Measurements from ENCODE around the gene DDX5. TPM values are rescaled to one million over a fixed set of nuclear protein-coding genes. Genes with fewer than 3 reads are reported as not detected.
A peak's percentile ranks its signal among the peaks of the same experiment; 100 is the strongest.
"Not testable (repeated sequence)": the region's sequence is repeated elsewhere in the genome, so short reads cannot be mapped to it uniquely, and the experiment has no call there.

Gene DDX5
- total RNA-seq, 4 donors from 2014 or later = 895 to 1,792 (median 1,570) TPM

DNA sequence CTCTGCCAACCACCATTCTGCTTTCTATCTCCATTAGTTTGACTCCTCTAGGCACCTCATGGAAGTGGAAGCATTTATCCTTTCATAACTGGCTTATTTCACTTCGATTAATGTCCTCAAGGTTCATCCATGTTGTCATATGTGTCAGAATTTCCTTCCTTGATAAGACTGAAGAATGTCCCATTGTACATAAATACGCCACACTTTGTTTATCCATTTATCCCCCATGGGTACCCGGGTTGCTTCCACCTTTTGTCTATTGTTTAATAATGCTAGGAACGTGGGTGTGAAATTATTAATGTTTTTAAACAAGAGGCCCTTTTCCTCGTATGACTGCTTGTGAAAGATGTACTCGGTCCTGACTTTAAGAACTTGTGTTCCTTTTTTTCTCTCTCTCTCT is 44.3 kb downstream of the DDX5 start:
- Histone ChIP-seq H3K9me3 (no peaks in the 10 kb centered on the region), H3K27me3 (no peaks in the 10 kb centered on the region), H3K4me3 (replicated peaks in 1 of 3) (no peak overlapping the region), H3K36me3 (no peaks in the 10 kb centered on the region), H3K4me1 (peaks cover 0 to 6% of the 10 kb centered on the region in 2 donors), H3K27ac (no peak overlapping the region)
- intact Hi-C loops (cut with DNase I) = no loop called here
- TF ChIP-seq POLR2A (IDR thresholded peaks at IDR 0.05) = no peak
- TF ChIP-seq, protein P1, sequence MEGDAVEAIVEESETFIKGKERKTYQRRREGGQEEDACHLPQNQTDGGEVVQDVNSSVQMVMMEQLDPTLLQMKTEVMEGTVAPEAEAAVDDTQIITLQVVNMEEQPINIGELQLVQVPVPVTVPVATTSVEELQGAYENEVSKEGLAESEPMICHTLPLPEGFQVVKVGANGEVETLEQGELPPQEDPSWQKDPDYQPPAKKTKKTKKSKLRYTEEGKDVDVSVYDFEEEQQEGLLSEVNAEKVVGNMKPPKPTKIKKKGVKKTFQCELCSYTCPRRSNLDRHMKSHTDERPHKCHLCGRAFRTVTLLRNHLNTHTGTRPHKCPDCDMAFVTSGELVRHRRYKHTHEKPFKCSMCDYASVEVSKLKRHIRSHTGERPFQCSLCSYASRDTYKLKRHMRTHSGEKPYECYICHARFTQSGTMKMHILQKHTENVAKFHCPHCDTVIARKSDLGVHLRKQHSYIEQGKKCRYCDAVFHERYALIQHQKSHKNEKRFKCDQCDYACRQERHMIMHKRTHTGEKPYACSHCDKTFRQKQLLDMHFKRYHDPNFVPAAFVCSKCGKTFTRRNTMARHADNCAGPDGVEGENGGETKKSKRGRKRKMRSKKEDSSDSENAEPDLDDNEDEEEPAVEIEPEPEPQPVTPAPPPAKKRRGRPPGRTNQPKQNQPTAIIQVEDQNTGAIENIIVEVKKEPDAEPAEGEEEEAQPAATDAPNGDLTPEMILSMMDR (IDR thresholded peaks at IDR 0.05) = no peak
- 77 to 83% methylated on average over 6 of the region's 6 CpGs for WGBS, 2 donors
- no peak for DNase-seq

GRCh38 chr17:64460955-64461354 is 45.1 kb downstream of the DDX5 start:
- DNase-seq = no peak
- no peaks in the 10 kb centered on the region for H3K9me3 ChIP-seq
- 73 to 74% methylated on average over 8 of the region's 8 CpGs for WGBS, 2 donors
- intact Hi-C loops (cut with DNase I) = no loop called here
- no peak for TF ChIP-seq POLR2A (IDR thresholded peaks at IDR 0.05)
- TF ChIP-seq, protein P1 (IDR thresholded peaks at IDR 0.05) = no peak
- H3K27me3 ChIP-seq = no peaks in the 10 kb centered on the region
- no peak overlapping the region for H3K4me3 ChIP-seq (replicated peaks in 1 of 3)
- peaks cover 0 to 7% of the 10 kb centered on the region in 2 donors for H3K4me1 ChIP-seq
- no peaks in the 10 kb centered on the region for H3K36me3 ChIP-seq
- no peak overlapping the region for H3K27ac ChIP-seq

GRCh38 chr17:64459818-64460217 is 46.3 kb downstream of the DDX5 start:
- H3K4me1 ChIP-seq; H3K27ac ChIP-seq; intact Hi-C loops (cut with DNase I); DNase-seq; H3K36me3 ChIP-seq; H3K27me3 ChIP-seq; H3K4me3 ChIP-seq (replicated peaks in 1 of 3); H3K9me3 ChIP-seq: not testable (repeated sequence)
- WGBS, 2 donors = 97 to 98% methylated on average over 7 of the region's 7 CpGs

GRCh38 chr17:64459284-64459747 is 46.8 kb downstream of the DDX5 start:
- DNase-seq = no peak
- WGBS, 2 donors = 90 to 96% methylated on average over 6 of the region's 6 CpGs
- Histone ChIP-seq H3K36me3 (no peaks in the 10 kb centered on the region), H3K4me3 (replicated peaks in 1 of 3) (no peak overlapping the region), H3K4me1 (peaks cover 0 to 7% of the 10 kb centered on the region in 2 donors), H3K27me3 (no peaks in the 10 kb centered on the region), H3K27ac (no peak overlapping the region), H3K9me3 (no peaks in the 10 kb centered on the region)
- intact Hi-C loops (cut with DNase I) = no loop called here
- TF ChIP-seq, protein P1 (IDR thresholded peaks at IDR 0.05) = no peak
- TF ChIP-seq POLR2A (IDR thresholded peaks at IDR 0.05) = no peak

- WGBS, 2 donors = 89 to 93% methylated on average over 5 to 8 of the region's 8 CpGs
- Histone ChIP-seq H3K27ac (no peak overlapping the region), H3K36me3 (no peaks in the 10 kb centered on the region), H3K9me3 (no peaks in the 10 kb centered on the region), H3K4me3 (replicated peaks in 1 of 3) (no peak overlapping the region), H3K27me3 (no peaks in the 10 kb centered on the region), H3K4me1 (peaks cover 0 to 7% of the 10 kb centered on the region in 2 donors)
- intact Hi-C loops (cut with DNase I) = no loop called here
- TF ChIP-seq, protein P1 (IDR thresholded peaks at IDR 0.05) = no peak
- no peak for TF ChIP-seq POLR2A (IDR thresholded peaks at IDR 0.05)
- no peak for DNase-seq
Observed at GRCh38 chr17:64458756-64459155, 47.3 kb downstream of the DDX5 start.

DNA sequence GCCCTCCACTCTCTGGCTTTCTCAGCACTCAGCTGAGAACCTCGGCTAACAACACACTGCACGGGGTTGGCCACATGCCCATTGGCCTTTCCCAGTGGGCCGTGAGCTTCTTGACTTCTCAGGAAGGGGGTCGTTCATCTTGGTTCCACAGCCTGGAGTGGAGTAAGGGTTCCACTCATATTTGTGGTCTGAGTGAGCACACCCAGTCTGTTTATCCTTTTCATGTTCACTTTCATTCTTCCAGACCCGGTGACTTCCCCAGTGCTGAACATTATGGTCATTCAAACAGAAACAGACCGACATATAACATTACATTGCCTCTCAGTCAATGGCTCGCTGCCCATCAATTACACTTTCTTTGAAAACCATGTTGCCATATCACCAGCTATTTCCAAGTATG is 48.9 kb downstream of the DDX5 start:
- DNase-seq = peak; percentile 31 to 37
- Histone ChIP-seq H3K27me3 (no peaks in the 10 kb centered on the region), H3K27ac (no peak overlapping the region), H3K9me3 (no peaks in the 10 kb centered on the region), H3K36me3 (no peaks in the 10 kb centered on the region), H3K4me3 (replicated peaks in 1 of 3) (no peak overlapping the region), H3K4me1 (peaks cover 0 to 7% of the 10 kb centered on the region in 2 donors)
- TF ChIP-seq POLR2A (IDR thresholded peaks at IDR 0.05) = no peak
- TF ChIP-seq, protein P1 (IDR thresholded peaks at IDR 0.05) = no peak
- intact Hi-C loops (cut with DNase I) = no loop called here
- WGBS, 2 donors = 30 to 35% methylated on average over 7 of the region's 7 CpGs
